KMS-11 (cell line): ENCODE results near the gene GABRR3.

Source experiments
- H2AFZ ChIP-seq: fragments of 200-600 bp; sonication (generic); 2 replicates; pipeline ENCODE4 v1.6.1; 2016; ENCODE audit warnings: antibody characterized with exemption, mixed run types, low read depth
- H3K27ac ChIP-seq: fragments of 200-600 bp; sonication (generic); 2 replicates; pipeline ENCODE4 v1.6.1; 2016; ENCODE audit warnings: mild to moderate bottlenecking, mixed run types
- H3K27me3 ChIP-seq: fragments of 200-600 bp; sonication (generic); 2 replicates; pipeline ENCODE4 v1.6.1; 2017; ENCODE audit warnings: mild to moderate bottlenecking, low read depth, mixed run types, moderate library complexity; ENCODE audit not compliant: insufficient read depth
- H3K36me3 ChIP-seq: fragments of 200-600 bp; sonication (generic); 2 replicates; pipeline ENCODE4 v1.6.1; 2017; ENCODE audit warnings: mild to moderate bottlenecking, mixed run types; ENCODE audit not compliant: insufficient read depth
- H3K4me1 ChIP-seq: fragments of 200-600 bp; sonication (generic); 2 replicates; pipeline ENCODE4 v1.6.1; 2016; ENCODE audit warnings: mild to moderate bottlenecking, low read depth, mixed run types; ENCODE audit not compliant: poor library complexity, severe bottlenecking
- H3K4me2 ChIP-seq: fragments of 200-600 bp; sonication (generic); 2 replicates; pipeline ENCODE4 v1.7.0; 2016; ENCODE audit warnings: mild to moderate bottlenecking, mixed run types
- H3K4me3 ChIP-seq: fragments of 200-600 bp; sonication (generic); IDR thresholded peaks from 2 replicates; pipeline ENCODE4 v1.6.1; 2017; ENCODE audit warnings: low read depth, low read length, mixed read lengths; ENCODE audit not compliant: insufficient read depth
- H3K79me2 ChIP-seq: fragments of 200-600 bp; sonication (generic); 2 replicates; pipeline ENCODE4 v1.6.1; 2016; ENCODE audit warnings: low read depth, mixed run types; ENCODE audit not compliant: insufficient read depth
- H3K9ac ChIP-seq: fragments of 200-600 bp; sonication (generic); 2 replicates; pipeline ENCODE4 v1.6.1; 2016; ENCODE audit warnings: mild to moderate bottlenecking, mixed run types
- H4K20me1 ChIP-seq: fragments of 200-600 bp; sonication (generic); 2 replicates; pipeline ENCODE4 v1.6.1; 2016; ENCODE audit warnings: mild to moderate bottlenecking, mixed run types; ENCODE audit not compliant: insufficient read depth
- TF ChIP-seq, protein P1 (sequence below): fragments of 200-600 bp; sonication (generic); conservative IDR thresholded peaks from 2 replicates; pipeline ENCODE4 v1.6.1; 2017; ENCODE audit warnings: low read depth, mild to moderate bottlenecking, antibody characterized with exemption, low read length, moderate library complexity, mixed read lengths

The GABRR3 gene

DNA sequence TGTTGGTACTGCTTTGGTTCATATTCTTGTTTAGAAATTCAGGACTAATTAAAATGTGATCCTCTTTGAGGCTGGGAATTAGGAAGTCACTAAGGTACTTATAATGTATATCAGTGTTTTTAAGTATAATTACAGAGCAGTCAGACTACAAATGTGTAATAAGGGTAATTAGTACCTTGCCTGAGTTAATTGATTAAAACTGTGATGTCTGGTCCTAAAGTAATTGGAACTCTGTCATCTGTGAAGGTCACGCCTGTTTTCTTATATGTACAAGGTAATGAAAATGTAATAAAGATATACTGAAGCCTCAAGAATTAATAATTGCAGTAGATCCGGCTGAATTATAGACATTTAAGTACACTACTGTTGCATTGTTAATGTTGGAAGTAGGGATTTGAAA, 95.7 kb downstream of the GABRR3 start:
- Histone ChIP-seq H3K9ac (no peak overlapping the region), H2AFZ (no peak overlapping the region), H3K27ac (no peak overlapping the region), H4K20me1 (no peaks in the 10 kb centered on the region), H3K4me1 (no peaks in the 10 kb centered on the region), H3K36me3 (no peaks in the 10 kb centered on the region), H3K27me3 (no peaks in the 10 kb centered on the region), H3K4me2 (no peak overlapping the region), H3K4me3 (no peak overlapping the region), H3K79me2 (no peaks in the 10 kb centered on the region)
- TF ChIP-seq, protein P1, sequence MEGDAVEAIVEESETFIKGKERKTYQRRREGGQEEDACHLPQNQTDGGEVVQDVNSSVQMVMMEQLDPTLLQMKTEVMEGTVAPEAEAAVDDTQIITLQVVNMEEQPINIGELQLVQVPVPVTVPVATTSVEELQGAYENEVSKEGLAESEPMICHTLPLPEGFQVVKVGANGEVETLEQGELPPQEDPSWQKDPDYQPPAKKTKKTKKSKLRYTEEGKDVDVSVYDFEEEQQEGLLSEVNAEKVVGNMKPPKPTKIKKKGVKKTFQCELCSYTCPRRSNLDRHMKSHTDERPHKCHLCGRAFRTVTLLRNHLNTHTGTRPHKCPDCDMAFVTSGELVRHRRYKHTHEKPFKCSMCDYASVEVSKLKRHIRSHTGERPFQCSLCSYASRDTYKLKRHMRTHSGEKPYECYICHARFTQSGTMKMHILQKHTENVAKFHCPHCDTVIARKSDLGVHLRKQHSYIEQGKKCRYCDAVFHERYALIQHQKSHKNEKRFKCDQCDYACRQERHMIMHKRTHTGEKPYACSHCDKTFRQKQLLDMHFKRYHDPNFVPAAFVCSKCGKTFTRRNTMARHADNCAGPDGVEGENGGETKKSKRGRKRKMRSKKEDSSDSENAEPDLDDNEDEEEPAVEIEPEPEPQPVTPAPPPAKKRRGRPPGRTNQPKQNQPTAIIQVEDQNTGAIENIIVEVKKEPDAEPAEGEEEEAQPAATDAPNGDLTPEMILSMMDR, result no peak

DNA sequence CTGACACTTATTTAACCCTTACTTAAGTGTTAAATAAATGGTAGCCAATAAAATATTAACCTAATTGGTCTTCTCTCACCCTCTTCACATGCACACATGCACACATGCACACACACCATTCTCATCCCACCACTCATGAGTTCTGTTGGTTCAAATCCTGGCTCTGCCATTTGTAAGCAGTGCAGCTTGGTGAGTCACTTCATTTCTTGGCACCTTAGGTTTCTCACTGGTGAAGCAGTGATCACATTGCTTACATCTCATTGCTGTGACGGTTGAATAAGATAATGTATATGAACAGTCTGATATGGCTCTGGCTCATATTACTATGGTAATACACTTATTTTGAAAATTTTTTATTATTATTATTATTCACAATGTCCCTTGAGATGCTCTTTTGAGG, 96.7 kb downstream of the GABRR3 start:
- no peak overlapping the region for H3K27ac ChIP-seq
- no peaks in the 10 kb centered on the region for H3K4me1 ChIP-seq
- H3K27me3 ChIP-seq, result no peaks in the 10 kb centered on the region
- H3K79me2 ChIP-seq, result no peaks in the 10 kb centered on the region
- H3K36me3 ChIP-seq, result no peaks in the 10 kb centered on the region
- H3K4me2 ChIP-seq, result no peak overlapping the region
- H3K4me3 ChIP-seq, result no peak overlapping the region
- TF ChIP-seq, protein P1, result no peak
- H4K20me1 ChIP-seq, result no peaks in the 10 kb centered on the region
- H3K9ac ChIP-seq, result no peak overlapping the region
- H2AFZ ChIP-seq, result no peak overlapping the region

GRCh38 chr3:97937205-97937604, 97.9 kb downstream of the GABRR3 start:
- Histone ChIP-seq H3K9ac (no peak overlapping the region), H3K36me3 (no peaks in the 10 kb centered on the region), H3K27me3 (no peaks in the 10 kb centered on the region), H4K20me1 (no peaks in the 10 kb centered on the region), H3K4me1 (no peaks in the 10 kb centered on the region), H3K4me3 (no peak overlapping the region), H2AFZ (no peak overlapping the region), H3K27ac (no peak overlapping the region), H3K4me2 (no peak overlapping the region), H3K79me2 (no peaks in the 10 kb centered on the region)
- TF ChIP-seq, protein P1, result no peak

- Histone ChIP-seq H3K4me1 (no peaks in the 10 kb centered on the region), H4K20me1 (no peaks in the 10 kb centered on the region), H3K4me2 (no peak overlapping the region), H3K4me3 (no peak overlapping the region), H2AFZ (no peak overlapping the region), H3K79me2 (no peaks in the 10 kb centered on the region), H3K9ac (no peak overlapping the region), H3K36me3 (no peaks in the 10 kb centered on the region), H3K27ac (no peak overlapping the region), H3K27me3 (no peaks in the 10 kb centered on the region)
- TF ChIP-seq, protein P1, result no peak
Measured at GRCh38 chr3:97935842-97936241, 99.3 kb downstream of the GABRR3 start.
